Cerebellar cortex (tissue), 1 donor: Measurements from ENCODE around the gene PKN2.
"Not testable (repeated sequence)": the region's sequence is repeated elsewhere in the genome, so short reads cannot be mapped to it uniquely, and the experiment has no call there.

Source experiments
- DNase-seq: peaks from one replicate; pipeline ENCODE4 v3.0.0-alpha.2; 2015; ENCODE audit warnings: low spot score

The PKN2 gene

DNA sequence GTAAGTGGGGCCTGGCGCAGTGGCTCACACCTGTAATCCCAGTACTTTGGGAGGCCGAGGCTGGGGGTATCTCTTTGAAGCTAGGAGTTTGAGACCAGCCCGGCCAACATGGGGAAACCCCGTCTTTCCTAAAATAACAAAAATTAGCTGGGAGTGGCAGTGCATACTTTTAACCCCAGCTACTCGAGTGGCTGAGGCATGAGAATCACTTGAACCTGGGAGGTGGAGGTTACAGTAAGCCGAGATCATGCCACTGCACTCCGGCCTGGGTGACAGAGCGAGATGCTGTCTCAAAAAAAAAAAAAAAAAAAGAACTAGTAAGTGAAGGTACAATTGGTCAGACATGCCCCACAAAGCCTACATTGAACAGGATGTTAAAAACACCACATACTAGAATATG, 196.6 kb downstream of the PKN2 start:
- DNase-seq: not testable (repeated sequence)

DNA sequence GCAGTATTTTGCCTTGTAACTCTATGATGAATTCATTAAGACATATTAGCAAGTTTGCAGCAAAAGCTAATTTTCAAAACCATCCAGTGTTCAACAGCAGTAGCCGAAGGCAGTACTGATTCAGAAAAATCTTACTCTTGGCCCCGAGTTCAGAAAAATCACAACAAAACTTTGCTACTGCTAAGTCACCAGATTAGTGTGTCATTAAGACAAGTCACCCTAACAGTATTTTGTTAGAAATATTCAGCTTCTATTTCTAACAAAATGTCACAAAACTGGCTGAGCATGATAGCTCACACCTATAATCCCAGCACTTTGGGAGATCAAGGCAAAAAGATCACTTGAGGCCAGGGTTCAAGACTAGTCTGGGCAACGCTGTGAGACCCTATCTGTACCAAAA, 199.1 kb downstream of the PKN2 start:
- no peak for DNase-seq
